HG02840 (cell line): ENCODE measurements around the gene VSIG1.

Experiments
- ATAC-seq: cut with Tn5 transposase; IDR thresholded peaks from one replicate; pipeline ENCODE4 v1.9.1; 2021; ENCODE audit warnings: mild to moderate bottlenecking, moderate library complexity, moderate number of reproducible peaks; ENCODE audit not compliant: unreplicated experiment, low FRiP score

Gene VSIG1

DNA sequence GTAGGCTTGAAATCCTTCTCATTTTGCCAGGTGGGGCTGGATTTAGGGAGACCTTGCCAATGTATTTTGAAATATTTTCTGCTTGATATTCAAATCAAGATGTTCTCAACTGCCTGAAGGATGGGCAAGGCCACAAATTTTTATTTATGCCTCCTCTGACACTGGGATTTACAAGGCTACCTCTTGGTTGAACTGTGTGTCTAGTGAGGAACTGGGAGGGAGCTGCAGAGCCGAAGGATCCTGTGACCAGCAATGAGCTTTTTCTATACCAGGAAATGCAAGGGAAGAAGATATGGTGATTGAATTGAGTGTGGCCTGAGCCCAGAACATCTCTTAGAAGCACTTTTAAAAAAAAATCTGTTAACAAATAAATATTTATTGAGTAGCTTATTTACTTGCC lies 14.9 kb downstream of the VSIG1 start:
- no peak for ATAC-seq

DNA sequence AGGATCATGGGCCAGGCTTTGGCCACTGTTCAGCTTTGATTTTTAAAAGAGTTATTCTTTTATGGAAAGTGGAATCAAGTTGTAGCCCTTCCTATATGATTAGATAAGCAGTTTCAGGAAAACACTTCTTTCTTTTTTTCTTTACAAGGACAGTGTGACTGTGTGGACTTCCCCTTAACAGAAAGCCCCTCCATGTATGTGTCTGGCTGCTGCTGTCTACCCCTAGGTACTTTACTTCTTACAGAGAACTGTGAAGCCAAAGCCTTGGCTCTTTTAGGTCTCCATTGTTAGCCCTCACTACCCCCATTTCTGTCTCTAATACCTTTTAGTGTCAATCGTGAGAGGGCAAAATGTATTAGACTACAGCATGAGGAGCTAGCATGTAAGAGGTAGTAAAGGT lies 19.1 kb downstream of the VSIG1 start:
- no peak for ATAC-seq

DNA sequence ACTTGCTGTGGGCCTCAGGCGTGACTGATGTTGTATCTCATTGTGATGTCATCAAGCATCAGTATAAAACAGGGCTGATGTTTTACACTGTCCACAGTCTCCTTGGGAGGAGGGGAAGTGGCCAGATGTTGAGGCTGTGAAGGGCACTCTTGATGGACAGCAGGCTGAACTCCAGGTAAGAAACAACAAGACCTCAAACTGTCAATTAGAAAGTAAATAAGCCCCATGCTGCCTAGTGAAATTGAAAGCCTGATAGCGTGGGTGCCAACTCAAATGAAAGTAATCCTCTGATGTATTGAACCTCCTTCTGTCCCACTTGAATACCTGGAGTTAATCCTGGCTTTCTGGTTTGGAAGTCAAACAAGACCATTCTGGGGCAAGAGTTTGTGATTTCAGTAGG lies 19.7 kb downstream of the VSIG1 start:
- no peak for ATAC-seq

DNA sequence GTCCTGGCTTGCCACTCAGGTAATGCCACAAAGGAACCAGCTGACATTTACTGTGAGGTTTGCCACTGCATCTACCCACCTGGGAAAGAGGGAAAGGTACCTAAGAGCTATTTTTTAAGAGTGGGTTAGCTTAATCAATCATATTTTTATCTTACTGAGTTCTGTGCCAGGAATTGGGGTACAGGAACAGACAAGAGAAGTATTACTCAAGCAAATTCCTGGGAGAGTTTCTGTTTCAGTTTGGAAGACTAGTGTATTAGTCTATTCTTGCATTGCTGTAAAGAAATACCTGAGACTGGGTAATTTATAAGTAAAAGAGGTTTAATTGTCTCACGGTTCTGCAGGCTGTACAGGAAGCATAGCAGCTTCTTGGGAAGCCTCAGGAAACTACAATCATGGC lies 23.3 kb downstream of the VSIG1 start:
- ATAC-seq, result no peak

DNA sequence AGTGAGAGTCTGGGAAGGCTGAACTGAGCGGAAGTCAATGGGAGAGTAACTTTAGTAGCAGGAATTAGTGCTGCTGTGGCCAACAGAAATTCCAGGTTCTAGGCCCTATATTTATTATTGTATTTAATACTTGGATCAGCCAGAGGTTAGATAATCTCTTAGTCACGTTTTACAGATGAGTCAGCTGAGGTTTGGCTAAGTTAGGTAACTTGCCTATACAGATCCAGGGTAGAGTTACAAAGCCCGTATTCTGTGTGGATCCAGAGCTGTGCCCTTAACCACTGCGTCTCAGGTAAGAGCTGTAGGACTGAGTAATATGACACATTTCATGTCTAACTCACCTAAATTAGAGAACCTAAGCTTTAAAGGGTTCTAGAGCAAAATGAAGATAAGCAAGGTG lies 26.0 kb downstream of the VSIG1 start:
- ATAC-seq, result no peak

GRCh38 chrX:108071578-108071977 lies 26.7 kb downstream of the VSIG1 start:
- no peak for ATAC-seq

DNA sequence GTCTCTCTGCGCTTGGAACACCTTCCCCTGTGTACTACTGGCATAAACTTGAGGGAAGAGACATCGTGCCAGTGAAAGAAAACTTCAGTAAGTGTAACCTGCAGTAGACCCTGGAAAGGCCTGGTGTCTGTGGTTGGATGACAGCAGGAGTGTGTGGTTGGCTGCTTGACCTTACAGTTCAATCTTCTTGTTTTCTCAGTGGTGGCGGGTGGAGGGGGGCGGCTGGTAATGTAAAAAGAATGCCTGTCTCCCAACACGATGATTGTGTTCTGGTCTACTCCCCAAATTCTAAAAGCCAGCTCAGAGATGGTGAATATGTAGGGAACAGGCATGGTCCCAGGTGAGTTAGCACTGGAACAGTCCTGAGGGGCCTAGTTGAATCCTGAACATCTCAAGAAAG lies 27.9 kb downstream of the VSIG1 start:
- ATAC-seq, result no peak

DNA sequence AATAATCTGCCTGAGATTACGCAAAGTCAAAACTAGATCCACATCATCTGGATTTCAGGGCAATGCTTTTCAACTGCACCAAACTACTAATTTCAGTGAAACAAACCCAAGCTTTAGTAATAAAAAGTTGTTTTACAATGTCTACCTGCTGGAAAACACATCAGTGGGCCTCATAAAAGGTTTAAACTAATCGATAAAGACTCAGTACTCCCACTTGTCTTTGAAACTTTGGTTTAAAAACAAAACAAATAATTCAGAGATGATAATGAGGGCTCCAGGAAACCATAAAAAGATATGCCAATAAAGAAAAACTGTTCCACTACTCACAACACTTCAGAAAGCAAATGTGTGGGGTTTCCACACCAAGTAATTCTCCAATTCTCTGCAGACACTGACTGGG lies 36.2 kb downstream of the VSIG1 start:
- no peak for ATAC-seq

- ATAC-seq, result no peak
These were observed 42.9 kb downstream of the VSIG1 start for GRCh38 chrX:108087792-108088191.

DNA sequence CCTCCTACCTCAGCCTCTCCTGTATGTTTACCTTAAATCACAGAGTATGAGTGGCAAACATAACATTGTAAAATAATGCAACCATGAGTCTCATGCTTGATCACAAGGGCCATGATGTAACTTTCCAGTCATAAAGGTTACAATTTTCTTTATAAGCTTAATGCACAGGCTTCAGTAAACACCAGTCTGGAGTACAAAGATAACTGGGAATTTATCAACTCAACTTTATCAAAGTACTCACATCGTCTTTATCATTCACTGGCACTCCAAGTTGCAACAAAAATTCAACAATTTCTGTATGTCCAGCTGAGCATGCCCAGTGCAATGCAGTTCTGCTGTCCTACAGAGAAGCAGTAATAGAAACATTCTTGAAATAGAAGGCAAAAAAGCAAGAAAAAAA lies 43.6 kb downstream of the VSIG1 start:
- ATAC-seq, result no peak

GRCh38 chrX:108090491-108091263 lies 45.8 kb downstream of the VSIG1 start:
- no peak for ATAC-seq

DNA sequence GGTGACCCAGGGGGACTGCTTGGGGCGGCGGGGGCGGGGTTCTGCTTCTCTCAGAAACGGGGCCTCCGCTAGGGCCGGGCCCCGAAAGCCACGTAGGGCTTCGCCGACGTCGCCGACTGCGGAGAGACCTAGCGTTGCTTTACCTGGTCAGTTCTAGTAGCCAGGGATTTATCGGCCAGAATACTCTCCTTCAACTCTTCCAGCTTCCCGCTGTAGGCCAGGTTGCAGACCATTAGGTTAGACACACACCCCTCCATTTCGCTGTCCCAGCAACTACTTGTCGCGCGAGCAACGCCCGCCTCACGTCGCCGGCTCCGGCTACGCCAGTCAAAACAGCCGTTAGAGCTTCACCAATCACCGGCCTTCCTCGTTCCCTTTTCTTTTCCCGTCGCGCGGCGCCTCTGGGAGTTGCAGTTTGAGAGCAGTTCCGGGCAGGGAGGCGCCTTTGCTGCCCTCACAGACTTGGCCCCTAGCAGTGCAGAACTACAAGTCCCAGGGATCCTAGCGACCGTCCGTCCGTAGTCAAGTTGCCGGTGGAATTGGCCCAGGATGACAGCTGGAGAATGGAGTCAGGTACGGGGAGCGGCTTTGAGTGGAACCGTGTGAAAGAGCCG lies 46.5 kb downstream of the VSIG1 start, which contains the start of the genes ATG4A and PSMD10:
TSS of gene ATG4A (plus strand) at position 515 of the 614 bp plus-strand sequence. CDS start at position 564, 49 bp downstream.
TSS of gene PSMD10 (minus strand) at position 279 of the 614 bp plus-strand sequence. CDS start at position 257, 22 bp downstream.
- peak; percentile 97 for ATAC-seq

DNA sequence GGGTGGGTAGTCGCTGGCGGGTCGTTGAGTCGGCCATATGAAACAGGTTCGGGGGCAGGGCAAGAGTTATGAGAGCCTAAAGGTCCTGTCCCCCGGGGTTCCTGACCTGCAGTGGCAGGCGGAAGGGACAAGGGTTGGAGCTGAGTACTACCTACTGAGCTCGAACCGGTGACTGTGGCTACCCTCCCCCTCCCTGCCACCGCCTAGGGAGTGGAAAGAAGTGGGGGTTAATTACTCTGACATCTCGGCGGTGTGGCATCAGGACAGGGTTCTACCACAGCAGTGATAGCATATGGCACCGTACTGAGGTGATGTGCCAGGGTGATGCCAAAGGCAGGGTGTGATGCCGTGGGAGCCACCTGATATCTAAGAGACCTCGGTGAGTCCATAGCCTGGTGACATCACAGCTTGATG lies 47.0 kb downstream of the VSIG1 start:
- peak; percentile 33 for ATAC-seq

- no peak for ATAC-seq
These were observed 52.5 kb downstream of the VSIG1 start for GRCh38 chrX:108097380-108097779.

- no peak for ATAC-seq
These were observed 60.6 kb downstream of the VSIG1 start for GRCh38 chrX:108105473-108105872.

DNA sequence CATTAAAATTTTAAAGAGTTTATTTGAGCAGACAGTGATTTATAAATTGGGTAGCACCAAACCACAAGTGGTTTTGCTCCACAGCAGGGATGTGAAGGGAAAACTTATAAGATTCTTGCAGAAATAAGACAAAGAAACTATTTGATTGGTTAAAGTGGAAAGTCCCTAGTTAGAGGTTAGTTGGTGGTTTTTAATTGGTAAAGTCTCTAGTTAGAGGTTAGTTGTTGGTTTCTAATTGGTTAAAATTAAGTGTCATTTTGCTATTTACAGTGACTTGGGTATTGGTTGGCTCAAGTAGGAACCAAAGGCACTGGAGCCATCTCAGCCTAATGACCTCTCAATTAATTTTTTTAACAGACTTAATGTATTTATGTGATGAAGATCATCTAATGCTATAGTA lies 69.7 kb downstream of the VSIG1 start:
- no peak for ATAC-seq

DNA sequence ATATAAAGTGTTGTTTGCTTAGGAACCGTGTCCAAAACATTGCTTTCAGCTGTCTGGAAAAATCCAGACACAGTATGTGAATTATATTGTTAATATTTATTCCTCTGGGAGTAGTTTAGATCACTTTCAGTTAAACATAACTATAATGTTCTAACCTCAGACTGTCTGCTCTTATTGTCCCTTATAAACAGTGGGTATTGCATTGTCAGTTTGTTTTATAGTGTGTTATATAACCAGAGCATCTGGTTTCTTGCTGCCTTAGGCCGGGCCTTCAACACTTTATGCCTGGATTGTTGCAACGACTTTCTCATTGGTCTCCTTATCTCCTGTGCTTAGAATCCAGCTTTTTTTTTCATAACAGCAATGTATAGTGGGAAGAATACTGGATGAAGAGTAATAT lies 73.1 kb downstream of the VSIG1 start:
- ATAC-seq, result no peak

DNA sequence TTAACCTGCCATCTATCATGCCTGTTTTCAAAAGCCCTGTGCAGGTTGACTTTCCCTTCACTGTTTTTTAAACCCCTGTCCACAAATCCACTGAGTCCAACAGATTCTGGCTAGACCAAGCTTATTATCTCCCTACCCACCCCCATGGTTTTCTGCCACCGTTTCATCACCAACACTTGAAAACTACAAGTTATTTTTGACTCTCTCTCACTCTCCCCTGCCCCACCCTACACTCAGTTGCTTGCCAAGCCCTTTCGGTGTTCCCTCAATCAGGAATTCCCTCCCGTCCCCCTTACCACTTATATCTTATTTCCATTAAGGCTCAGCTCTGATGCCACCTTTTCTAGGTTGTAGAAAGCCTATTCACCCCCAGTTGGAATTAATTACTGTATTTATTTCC lies 76.4 kb downstream of the VSIG1 start:
- no peak for ATAC-seq

DNA sequence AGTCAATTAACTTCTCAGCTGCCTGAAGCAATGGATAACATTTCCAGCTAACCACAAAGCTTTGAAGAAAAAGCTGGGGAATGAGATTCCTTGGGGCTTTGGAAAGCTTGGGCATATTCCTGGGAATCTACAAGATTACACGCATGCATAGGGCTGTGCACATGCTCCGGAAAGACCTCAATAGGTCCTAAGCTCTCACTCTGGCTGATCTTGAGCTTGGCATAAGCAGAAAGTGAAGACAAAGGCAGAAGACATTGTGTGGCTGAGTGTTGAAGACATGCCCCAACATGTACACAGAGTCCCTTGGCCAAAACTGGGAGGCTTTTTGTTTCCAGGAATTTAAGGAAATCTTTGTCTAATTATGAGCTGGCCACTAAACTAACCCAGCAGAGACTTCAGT lies 77.9 kb downstream of the VSIG1 start:
- no peak for ATAC-seq

- no peak for ATAC-seq
These were observed 78.9 kb downstream of the VSIG1 start for GRCh38 chrX:108123591-108124366.

- ATAC-seq, result no peak
These were observed 81.8 kb downstream of the VSIG1 start for GRCh38 chrX:108126661-108127060.
